ENCODE data around the gene STX2. TPM values are rescaled to one million over a fixed set of nuclear protein-coding genes. Genes with fewer than 3 reads are reported as not detected.

Gene STX2
- total and polyA plus RNA-seq, 10 of the 15 experiments (the other 5 are each of a cell fraction or from before 2014, with no cell fraction given): 6.0 to 22.2 (median 10.0) TPM

DNA sequence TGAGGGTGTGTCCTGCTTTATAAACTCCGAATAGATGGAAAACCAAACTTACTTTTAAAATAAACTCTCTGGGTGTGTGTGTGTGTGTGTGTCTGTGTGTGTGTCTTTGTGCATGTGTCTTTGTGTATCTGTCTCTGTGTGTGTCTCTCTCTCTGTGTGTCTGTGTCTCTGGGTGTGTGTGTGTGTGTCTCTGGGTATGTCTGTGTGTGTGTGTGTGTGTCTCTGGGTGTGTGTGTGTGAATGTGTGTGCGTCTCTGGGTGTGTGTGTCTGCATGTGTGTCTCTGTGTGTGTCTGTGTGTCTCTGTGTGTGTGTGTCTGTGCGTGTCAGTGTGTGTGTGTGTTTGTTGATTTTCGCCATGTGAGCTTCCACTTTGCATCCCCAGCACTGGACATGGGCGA is 42.0 kb upstream of the STX2 start:
- POLR2A ChIA-PET: interaction anchor here (1.2 kb wide), 1 partner anchor 10 kb away, joined by 4 read pairs; no protein-coding TSS in a partner anchor
- no peak for FAIRE-seq
- no peak for ATAC-seq
- no peaks in the 10 kb centered on the region for H3K27me3 ChIP-seq (replicated peaks in 1 of 2; ENCODE audit: control insufficient read depth in 2 of 2, insufficient read depth in 2 of 2, low read length in 1 of 2)
- peak overlapping the region; percentile 57; the same call in 1 of the 2 replicates for H3K4me3 ChIP-seq
- intact Hi-C loops (cut with micrococcal nuclease; ENCODE audit: unreplicated experiment) (no loop called here), in situ Hi-C loops (cut with MboI) (no loop called here)
- H2AFZ ChIP-seq (ENCODE audit: control insufficient read depth, low read depth, low read length): no peak overlapping the region
- peak overlapping the region; percentile 93 for H3K4me2 ChIP-seq (ENCODE audit: control insufficient read depth, insufficient read depth)
- H3K36me3 ChIP-seq (ENCODE audit: control insufficient read depth in 2 of 2, insufficient read depth in 2 of 2, low read length in 1 of 2): peaks cover 0 to 9% of the 10 kb centered on the region in 2 experiments; a peak in 3 of 4 replicates
- no peaks in the 10 kb centered on the region for H3K9me3 ChIP-seq (replicated peaks; ENCODE audit: control insufficient read depth, insufficient read depth, low read length)
- H4K20me1 ChIP-seq (ENCODE audit: control insufficient read depth, insufficient read depth): peaks cover 3% of the 10 kb centered on the region; the same call in 1 of the 2 replicates
- SMC1A ChIA-PET (ENCODE audit: uncharacterized antibody, unreplicated experiment): interaction anchor here (0.8 to 2.5 kb wide), 5 partner anchors 10 to 251 kb away, joined by 3 to 7 read pairs (median 3); no protein-coding TSS in a partner anchor
- CTCF ChIA-PET: no interaction called here
- BruUV-seq (replicated peaks): no TSS peak
- WGBS (ENCODE audit: insufficient coverage, insufficient replicate concordance, low lambda C conversion rate, missing lambda C conversion rate): 76% methylated on average over 5 of the region's 5 CpGs
- H3K27ac ChIP-seq (ENCODE audit: control insufficient read depth, insufficient read depth): peak overlapping the region; percentile 54; the same call in 1 of the 2 replicates
- TF ChIP-seq YBX1 (IDR thresholded peaks at IDR 0.05): 0 out of 2 replicates have a peak, but pooled peaks have one; percentile 61
- peak; percentile 93 for TF ChIP-seq HDGF (IDR thresholded peaks at IDR 0.05)
- TF ChIP-seq ATF7 (IDR thresholded peaks at IDR 0.05; ENCODE audit: low read depth): no peak
- 0 out of 2 replicates have a peak, but pooled peaks have one; percentile 32 for TF ChIP-seq POLR2AphosphoS5 (IDR thresholded peaks at IDR 0.05; ENCODE audit: low read length)
- H3K79me2 ChIP-seq (ENCODE audit: control insufficient read depth, insufficient read depth, low read length): peaks cover 9% of the 10 kb centered on the region
- peaks cover 33% of the 10 kb centered on the region for H3K4me1 ChIP-seq (ENCODE audit: control insufficient read depth, insufficient read depth, low read length)
- no peak overlapping the region for H3K9ac ChIP-seq (ENCODE audit: control insufficient read depth, insufficient read depth, low read length)
- DNase-seq (ENCODE audit: low read depth, low spot score): no peak
- RAD21 ChIA-PET (ENCODE audit: unreplicated experiment): interaction anchor here (1.0 kb wide), 2 partner anchors 10 kb away, joined by 3 read pairs; no protein-coding TSS in a partner anchor

DNA sequence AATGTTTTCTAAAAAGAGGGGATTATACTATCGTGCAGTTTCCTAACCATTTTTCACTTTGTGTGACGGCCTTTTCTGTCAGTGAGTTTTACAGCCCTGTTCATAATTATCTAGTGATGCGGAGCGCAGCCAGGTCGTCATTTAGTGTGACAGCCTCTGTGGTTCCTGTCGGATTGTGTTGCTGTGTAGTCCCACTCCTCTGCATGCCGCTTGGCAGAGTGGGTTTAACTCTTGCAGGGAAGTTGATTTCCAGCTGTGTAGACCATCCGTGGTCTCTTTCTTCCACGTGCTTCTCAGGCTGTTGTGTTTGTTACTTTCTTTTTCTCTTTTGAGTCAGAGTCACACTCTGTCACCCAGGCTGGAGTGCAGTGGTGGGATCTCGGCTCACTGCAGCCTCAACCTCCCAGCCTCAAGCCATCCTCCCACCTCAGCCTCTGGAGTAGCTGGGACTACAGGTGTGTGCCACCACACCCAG is 41.4 kb upstream of the STX2 start:
- H3K36me3 ChIP-seq (ENCODE audit: control insufficient read depth in 2 of 2, insufficient read depth in 2 of 2, low read length in 1 of 2): peaks cover 0 to 12% of the 10 kb centered on the region in 2 experiments; a peak in 3 of 4 replicates
- H3K27ac ChIP-seq (ENCODE audit: control insufficient read depth, insufficient read depth): peak overlapping the region; percentile 54
- BruUV-seq (replicated peaks): no TSS peak
- intact Hi-C loops (cut with micrococcal nuclease; ENCODE audit: unreplicated experiment): no loop called here
- H3K4me1 ChIP-seq (ENCODE audit: control insufficient read depth, insufficient read depth, low read length): peaks cover 33% of the 10 kb centered on the region
- 5% methylated on average over 10 of the region's 10 CpGs for WGBS (ENCODE audit: insufficient coverage, insufficient replicate concordance, low lambda C conversion rate, missing lambda C conversion rate)
- ATAC-seq (peak; percentile 72), FAIRE-seq (no peak), DNase-seq (ENCODE audit: low read depth, low spot score) (no peak)
- in situ Hi-C loops (cut with MboI): no loop called here
- peak overlapping the region; percentile 45 for H3K9ac ChIP-seq (ENCODE audit: control insufficient read depth, insufficient read depth, low read length)
- no peaks in the 10 kb centered on the region for H3K27me3 ChIP-seq (replicated peaks in 1 of 2; ENCODE audit: control insufficient read depth in 2 of 2, insufficient read depth in 2 of 2, low read length in 1 of 2)
- POLR2A ChIA-PET: no interaction called here
- peak overlapping the region; percentile 29 for H2AFZ ChIP-seq (ENCODE audit: control insufficient read depth, low read depth, low read length)
- H3K9me3 ChIP-seq (replicated peaks; ENCODE audit: control insufficient read depth, insufficient read depth, low read length): no peaks in the 10 kb centered on the region
- H4K20me1 ChIP-seq (ENCODE audit: control insufficient read depth, insufficient read depth): peaks cover 3% of the 10 kb centered on the region; the same call in 1 of the 2 replicates
- RAD21 ChIA-PET (ENCODE audit: unreplicated experiment): interaction anchor here (1.0 kb wide), 1 partner anchor 10 kb away, joined by 3 read pairs; no protein-coding TSS in a partner anchor
- CTCF ChIA-PET: no interaction called here
- H3K4me2 ChIP-seq (ENCODE audit: control insufficient read depth, insufficient read depth): peak overlapping the region; percentile 93
- H3K4me3 ChIP-seq: peak overlapping the region; percentile 57; the same call in 1 of the 2 replicates
- peaks cover 13% of the 10 kb centered on the region for H3K79me2 ChIP-seq (ENCODE audit: control insufficient read depth, insufficient read depth, low read length)
- SMC1A ChIA-PET (ENCODE audit: uncharacterized antibody, unreplicated experiment): interaction anchor here (0.8 to 2.5 kb wide), 6 partner anchors 10 to 252 kb away, joined by 3 to 7 read pairs (median 3); partner anchors contain the start of gene ADGRD1
- TF ChIP-seq, protein P1, sequence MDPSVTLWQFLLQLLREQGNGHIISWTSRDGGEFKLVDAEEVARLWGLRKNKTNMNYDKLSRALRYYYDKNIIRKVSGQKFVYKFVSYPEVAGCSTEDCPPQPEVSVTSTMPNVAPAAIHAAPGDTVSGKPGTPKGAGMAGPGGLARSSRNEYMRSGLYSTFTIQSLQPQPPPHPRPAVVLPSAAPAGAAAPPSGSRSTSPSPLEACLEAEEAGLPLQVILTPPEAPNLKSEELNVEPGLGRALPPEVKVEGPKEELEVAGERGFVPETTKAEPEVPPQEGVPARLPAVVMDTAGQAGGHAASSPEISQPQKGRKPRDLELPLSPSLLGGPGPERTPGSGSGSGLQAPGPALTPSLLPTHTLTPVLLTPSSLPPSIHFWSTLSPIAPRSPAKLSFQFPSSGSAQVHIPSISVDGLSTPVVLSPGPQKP (IDR thresholded peaks at IDR 0.05; ENCODE audit: low read depth, low read length): no peak
- peak; percentile 75 to 92 for TF ChIP-seq BHLHE40 (IDR thresholded peaks at IDR 0.05; ENCODE audit: borderline replicate concordance in 1 of 2, low read depth in 2 of 2, low read length in 1 of 2)
- no peak for TF ChIP-seq GABPA (IDR thresholded peaks at IDR 0.05; ENCODE audit: low read depth)
- no peak for TF ChIP-seq FOS (IDR thresholded peaks at IDR 0.05; ENCODE audit: borderline replicate concordance, extremely low read depth, insufficient read length)
- TF ChIP-seq JUNB (IDR thresholded peaks at IDR 0.05): peak; percentile 77
- peak; percentile 67 for TF ChIP-seq NBN (IDR thresholded peaks at IDR 0.05)
- TF ChIP-seq HDGF (IDR thresholded peaks at IDR 0.05): no peak
- no peak for TF ChIP-seq KLF5 (IDR thresholded peaks at IDR 0.05; ENCODE audit: partially characterized antibody)
- TF ChIP-seq, protein P2, sequence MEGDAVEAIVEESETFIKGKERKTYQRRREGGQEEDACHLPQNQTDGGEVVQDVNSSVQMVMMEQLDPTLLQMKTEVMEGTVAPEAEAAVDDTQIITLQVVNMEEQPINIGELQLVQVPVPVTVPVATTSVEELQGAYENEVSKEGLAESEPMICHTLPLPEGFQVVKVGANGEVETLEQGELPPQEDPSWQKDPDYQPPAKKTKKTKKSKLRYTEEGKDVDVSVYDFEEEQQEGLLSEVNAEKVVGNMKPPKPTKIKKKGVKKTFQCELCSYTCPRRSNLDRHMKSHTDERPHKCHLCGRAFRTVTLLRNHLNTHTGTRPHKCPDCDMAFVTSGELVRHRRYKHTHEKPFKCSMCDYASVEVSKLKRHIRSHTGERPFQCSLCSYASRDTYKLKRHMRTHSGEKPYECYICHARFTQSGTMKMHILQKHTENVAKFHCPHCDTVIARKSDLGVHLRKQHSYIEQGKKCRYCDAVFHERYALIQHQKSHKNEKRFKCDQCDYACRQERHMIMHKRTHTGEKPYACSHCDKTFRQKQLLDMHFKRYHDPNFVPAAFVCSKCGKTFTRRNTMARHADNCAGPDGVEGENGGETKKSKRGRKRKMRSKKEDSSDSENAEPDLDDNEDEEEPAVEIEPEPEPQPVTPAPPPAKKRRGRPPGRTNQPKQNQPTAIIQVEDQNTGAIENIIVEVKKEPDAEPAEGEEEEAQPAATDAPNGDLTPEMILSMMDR (IDR thresholded peaks at IDR 0.05 in 2 of 3, conservative IDR thresholded peaks at IDR 0.05 in 1 of 3; ENCODE audit: control insufficient read depth in 2 of 3, extremely low read depth in 1 of 3, insufficient read depth in 1 of 3, low read depth in 3 of 3, low read length in 3 of 3): no peak
- peak; percentile 86 for TF ChIP-seq ZSCAN29 (IDR thresholded peaks at IDR 0.05)
- no peak for TF ChIP-seq RELA (IDR thresholded peaks at IDR 0.05; ENCODE audit: borderline replicate concordance, partially characterized antibody)

Measured in GM12878 (cell line).